K562 (cell line): ENCODE results near the gene TMCO4.
"Not testable (repeated sequence)": the region's sequence is repeated elsewhere in the genome, so short reads cannot be mapped to it uniquely, and the experiment has no call there.

ENCODE experiments used
- EP300 ChIP-seq: IDR thresholded peaks from 2 replicates; pipeline ENCODE4 v1.6.1; 2012; ENCODE audit warnings: low read length, improper control_type of control experiment
- PPARD ChIP-seq: fragments of 250-450 bp; sonication (Bioruptor Pico); IDR thresholded peaks from 2 replicates; pipeline ENCODE4 v1.8.0; 2022; ENCODE audit warnings: inconsistent platforms, mild to moderate bottlenecking, moderate library complexity
- SP1 ChIP-seq: sonication (generic); formaldehyde crosslinking; IDR thresholded peaks from 2 replicates; pipeline ENCODE4 v1.8.1; 2022; ENCODE audit warnings: mild to moderate bottlenecking, missing genetic modification reagents
- SREBF2 ChIP-seq: sonication (generic); formaldehyde crosslinking; IDR thresholded peaks from 2 replicates; pipeline ENCODE4 v1.4.0; 2020; ENCODE audit warnings: mild to moderate bottlenecking, missing genetic modification reagents
- ZNF449 ChIP-seq: fragments of 250-450 bp; sonication (Bioruptor Pico); IDR thresholded peaks from 2 replicates; pipeline ENCODE4 v1.8.0; 2022; ENCODE audit warnings: moderate library complexity, mild to moderate bottlenecking, inconsistent platforms

GRCh38 chr1:19816737-19817086, 17.0 kb upstream of the TMCO4 start:
- TF ChIP-seq ZNF449; SREBF2; SP1 (CRISPR knock-in tag); EP300; PPARD (CRISPR knock-in tag): not testable (repeated sequence)
